ENCODE data around the gene PRSS23.

GRCh38 chr11:86761978-86762377 is 38.4 kb upstream of the PRSS23 start:
- TF ChIP-seq, protein P1, sequence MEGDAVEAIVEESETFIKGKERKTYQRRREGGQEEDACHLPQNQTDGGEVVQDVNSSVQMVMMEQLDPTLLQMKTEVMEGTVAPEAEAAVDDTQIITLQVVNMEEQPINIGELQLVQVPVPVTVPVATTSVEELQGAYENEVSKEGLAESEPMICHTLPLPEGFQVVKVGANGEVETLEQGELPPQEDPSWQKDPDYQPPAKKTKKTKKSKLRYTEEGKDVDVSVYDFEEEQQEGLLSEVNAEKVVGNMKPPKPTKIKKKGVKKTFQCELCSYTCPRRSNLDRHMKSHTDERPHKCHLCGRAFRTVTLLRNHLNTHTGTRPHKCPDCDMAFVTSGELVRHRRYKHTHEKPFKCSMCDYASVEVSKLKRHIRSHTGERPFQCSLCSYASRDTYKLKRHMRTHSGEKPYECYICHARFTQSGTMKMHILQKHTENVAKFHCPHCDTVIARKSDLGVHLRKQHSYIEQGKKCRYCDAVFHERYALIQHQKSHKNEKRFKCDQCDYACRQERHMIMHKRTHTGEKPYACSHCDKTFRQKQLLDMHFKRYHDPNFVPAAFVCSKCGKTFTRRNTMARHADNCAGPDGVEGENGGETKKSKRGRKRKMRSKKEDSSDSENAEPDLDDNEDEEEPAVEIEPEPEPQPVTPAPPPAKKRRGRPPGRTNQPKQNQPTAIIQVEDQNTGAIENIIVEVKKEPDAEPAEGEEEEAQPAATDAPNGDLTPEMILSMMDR (IDR thresholded peaks at IDR 0.05): no peak
- TF ChIP-seq POLR2A (IDR thresholded peaks at IDR 0.05) (no peak), POLR2AphosphoS5 (IDR thresholded peaks at IDR 0.05) (no peak), EP300 (IDR thresholded peaks at IDR 0.05) (no peak)
